GM23338 (cell line): ENCODE data around the gene HDAC9. TPM values are rescaled to one million over a fixed set of nuclear protein-coding genes. Genes with fewer than 3 reads are reported as not detected.

Experiments
- ATAC-seq: fragments of 200-7000 bp; cut with Tn5 transposase; 3 replicates; pipeline ENCODE4 v1.9.1; 2020
- DNase-seq: peaks from one replicate; pipeline ENCODE4 v3.0.0-alpha.2; 2015; ENCODE audit warnings: low spot score
- H2AFZ ChIP-seq: fragments of 200-600 bp; sonication (generic); 2 replicates; pipeline ENCODE4 v1.8.0; 2016; ENCODE audit warnings: antibody characterized with exemption, mild to moderate bottlenecking, moderate library complexity
- H3F3A ChIP-seq: fragments of 200-600 bp; sonication (generic); replicated peaks from 2 replicates; pipeline ENCODE4 v1.8.0; 2017; ENCODE audit warnings: antibody characterized with exemption, mixed run types, low read depth
- H3K27ac ChIP-seq: fragments of 200-600 bp; sonication (generic); 2 replicates; pipeline ENCODE4 v1.6.1; 2016; ENCODE audit warnings: low read depth
- H3K27me3 ChIP-seq: fragments of 200-600 bp; sonication (generic); 2 replicates; pipeline ENCODE4 v1.8.0; 2016; ENCODE audit warnings: mild to moderate bottlenecking, mixed run types, moderate library complexity; ENCODE audit not compliant: insufficient read depth
- H3K36me3 ChIP-seq: fragments of 200-600 bp; sonication (generic); 2 replicates; pipeline ENCODE4 v1.8.0; 2016; ENCODE audit warnings: mild to moderate bottlenecking; ENCODE audit not compliant: insufficient read depth
- H3K4me1 ChIP-seq: fragments of 200-600 bp; sonication (generic); 2 replicates; pipeline ENCODE4 v1.8.0; 2016; ENCODE audit warnings: mild to moderate bottlenecking, moderate library complexity; ENCODE audit not compliant: insufficient read depth
- H3K4me2 ChIP-seq: fragments of 200-600 bp; sonication (generic); 2 replicates; pipeline ENCODE4 v1.7.1; 2017; ENCODE audit warnings: mixed run types
- H3K4me3 ChIP-seq: fragments of 200-600 bp; sonication (generic); 2 replicates; pipeline ENCODE4 v1.6.1; 2016; ENCODE audit warnings: mixed run types
- H3K79me2 ChIP-seq: fragments of 200-600 bp; sonication (generic); replicated peaks from 2 replicates; pipeline ENCODE4 v1.8.0; 2017; ENCODE audit warnings: mild to moderate bottlenecking; ENCODE audit not compliant: insufficient read depth
- H3K9me2 ChIP-seq: fragments of 200-600 bp; sonication (generic); 2 replicates; pipeline ENCODE4 v1.8.0; 2017; ENCODE audit not compliant: insufficient read depth
- H4K20me1 ChIP-seq: fragments of 200-600 bp; sonication (generic); replicated peaks from 2 replicates; pipeline ENCODE4 v1.8.0; 2017; ENCODE audit warnings: mild to moderate bottlenecking; ENCODE audit not compliant: insufficient read depth
- H3K27ac Mint-ChIP-seq: 2 replicates; pipeline ENCODE4 v1.8.0; 2020; ENCODE audit warnings: inconsistent platforms, mild to moderate bottlenecking, moderate library complexity, mixed read lengths
- H3K27me3 Mint-ChIP-seq: 3 replicates; pipeline ENCODE4 v1.8.0; 2022; ENCODE audit warnings: low read depth, mild to moderate bottlenecking, moderate library complexity, mixed read lengths, inconsistent platforms; ENCODE audit not compliant: insufficient read depth, poor library complexity
- H3K36me3 Mint-ChIP-seq: 3 replicates; pipeline ENCODE4 v1.8.0; 2021; ENCODE audit warnings: low read depth, mild to moderate bottlenecking, inconsistent platforms, moderate library complexity, mixed read lengths
- H3K4me1 Mint-ChIP-seq: 3 replicates; pipeline ENCODE4 v1.8.0; 2020; ENCODE audit warnings: mild to moderate bottlenecking, inconsistent platforms, mixed read lengths
- H3K4me3 Mint-ChIP-seq: 3 replicates; pipeline ENCODE4 v1.8.0; 2021; ENCODE audit warnings: moderate library complexity, mild to moderate bottlenecking, inconsistent platforms, mixed read lengths
- H3K9me3 Mint-ChIP-seq: 3 replicates; pipeline ENCODE4 v1.8.0; 2020; ENCODE audit warnings: moderate library complexity, mild to moderate bottlenecking, inconsistent platforms, mixed read lengths
- CREB1 ChIP-seq: fragments of 250-450 bp; sonication (Bioruptor Pico); IDR thresholded peaks from 2 replicates; pipeline ENCODE4 v1.5.0; 2020; ENCODE audit warnings: low read depth, mild to moderate bottlenecking, moderate library complexity
- EZH2 ChIP-seq: fragments of 200-600 bp; sonication (generic); IDR thresholded peaks from one replicate; pipeline ENCODE4 v1.8.0; 2017; ENCODE audit warnings: antibody characterized with exemption, mild to moderate bottlenecking, low read depth; ENCODE audit not compliant: unreplicated experiment
- EZH2phosphoT487 ChIP-seq: fragments of 200-600 bp; sonication (generic); IDR thresholded peaks from one replicate; pipeline ENCODE4 v1.8.1; 2018; ENCODE audit warnings: antibody characterized with exemption; ENCODE audit not compliant: unreplicated experiment
- JUNB ChIP-seq: IDR thresholded peaks from one replicate; pipeline ENCODE4 v1.6.1; 2016; ENCODE audit warnings: antibody characterized with exemption; ENCODE audit not compliant: unreplicated experiment
- NANOG ChIP-seq: IDR thresholded peaks from 2 replicates; pipeline ENCODE4 v1.6.1; 2016; ENCODE audit warnings: antibody characterized with exemption, borderline replicate concordance
- POLR2AphosphoS5 ChIP-seq: IDR thresholded peaks from 2 replicates; pipeline ENCODE4 v1.6.1; 2016; ENCODE audit warnings: antibody characterized with exemption, low read depth
- STAT1 ChIP-seq: IDR thresholded peaks from one replicate; pipeline ENCODE4 v1.6.1; 2016; ENCODE audit warnings: antibody characterized with exemption; ENCODE audit not compliant: unreplicated experiment
- polyA plus RNA-seq: library from polyadenylated mRNA; unstranded; fragments of >200 nt; fragmentation: Nextera tagmentation; extraction: Ambion mirVana; gene quantifications from 2 replicates; pipeline ENCODE4 v1.2.1, GENCODE V29; 2016
- total RNA-seq: library from RNA; depleted of rRNA; stranded (reverse); fragments of >200 nt; shearing (Covaris generic); gene quantifications from 2 replicates; pipeline ENCODE4 v1.2.3, GENCODE V29; 2014
- TF ChIP-seq, protein P1 (sequence below): fragments of 250-450 bp; sonication (Bioruptor Pico); IDR thresholded peaks from 2 replicates; pipeline ENCODE4 v1.5.0; 2020; ENCODE audit warnings: mild to moderate bottlenecking, moderate library complexity
- TF ChIP-seq, protein P2 (sequence below), 2 experiments: fragments of 200-600 bp in 1 of 2; sonication (generic) in 1 of 2; conservative IDR thresholded peaks; 2 replicates each; pipeline versions ENCODE4 v1.5.1 to v1.6.1; 2016 to 2017; ENCODE audit warnings: antibody characterized with exemption in 2 of 2, low read depth in 2 of 2, mild to moderate bottlenecking in 2 of 2, moderate library complexity in 1 of 2
- TF ChIP-seq, protein P3 (sequence below): IDR thresholded peaks from 2 replicates; pipeline ENCODE4 v1.6.1; 2016; ENCODE audit warnings: antibody characterized with exemption
- TF ChIP-seq, protein P4 (sequence below): IDR thresholded peaks from one replicate; pipeline ENCODE4 v1.6.1; 2018; ENCODE audit warnings: antibody characterized with exemption; ENCODE audit not compliant: unreplicated experiment

HDAC9 gene
- total and polyA plus RNA-seq, 2 experiments from 2014 or later = 8.3 to 18.5 TPM

DNA sequence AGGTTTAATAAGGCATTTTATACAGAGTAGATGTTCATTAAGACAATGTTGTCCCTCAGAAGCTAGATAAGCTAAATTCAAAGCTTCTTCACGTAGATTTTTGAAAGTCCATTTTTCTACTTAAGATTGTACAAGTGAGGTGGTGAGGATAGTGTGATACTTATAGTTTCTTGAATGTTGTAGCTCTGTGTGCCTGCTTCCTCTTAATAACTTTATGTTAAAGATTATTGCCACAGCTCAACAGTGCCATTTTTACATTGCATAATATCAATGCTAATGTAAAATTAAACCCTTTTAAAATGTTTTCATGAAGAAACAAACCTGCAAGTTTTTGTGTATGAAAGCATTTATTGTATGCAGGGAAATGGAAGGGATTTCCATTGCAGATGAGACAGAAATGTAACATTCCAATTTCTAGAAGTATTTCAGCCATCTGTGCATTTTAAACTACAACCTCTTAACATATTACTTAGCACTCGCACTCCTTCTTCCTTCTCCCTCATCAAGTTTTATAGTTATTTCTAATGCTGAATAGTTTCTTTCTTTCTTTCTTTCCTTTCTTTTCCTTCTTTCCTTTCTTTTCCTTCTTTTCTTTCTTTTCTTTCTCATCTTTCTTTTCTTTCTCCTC is 409.9 kb downstream of the HDAC9 start:
- Mint-ChIP-seq H3K9me3 (no peaks in the 10 kb centered on the region), H3K4me3 (no peak overlapping the region), H3K4me1 (peaks cover under 1% of the 10 kb centered on the region; the same call in 1 of the 3 replicates), H3K27me3 (no peaks in the 10 kb centered on the region), H3K27ac (no peak overlapping the region), H3K36me3 (no peaks in the 10 kb centered on the region)
- Histone ChIP-seq H3K4me2 (no peak overlapping the region), H3K4me1 (no peaks in the 10 kb centered on the region), H3K79me2 (no peaks in the 10 kb centered on the region), H3K9me2 (no peaks in the 10 kb centered on the region), H3K27me3 (no peaks in the 10 kb centered on the region), H3F3A (no peaks in the 10 kb centered on the region), H4K20me1 (no peaks in the 10 kb centered on the region), H2AFZ (no peak overlapping the region), H3K4me3 (no peak overlapping the region), H3K27ac (no peak overlapping the region), H3K36me3 (no peaks in the 10 kb centered on the region)
- TF ChIP-seq STAT1 = no peak
- TF ChIP-seq, protein P1, sequence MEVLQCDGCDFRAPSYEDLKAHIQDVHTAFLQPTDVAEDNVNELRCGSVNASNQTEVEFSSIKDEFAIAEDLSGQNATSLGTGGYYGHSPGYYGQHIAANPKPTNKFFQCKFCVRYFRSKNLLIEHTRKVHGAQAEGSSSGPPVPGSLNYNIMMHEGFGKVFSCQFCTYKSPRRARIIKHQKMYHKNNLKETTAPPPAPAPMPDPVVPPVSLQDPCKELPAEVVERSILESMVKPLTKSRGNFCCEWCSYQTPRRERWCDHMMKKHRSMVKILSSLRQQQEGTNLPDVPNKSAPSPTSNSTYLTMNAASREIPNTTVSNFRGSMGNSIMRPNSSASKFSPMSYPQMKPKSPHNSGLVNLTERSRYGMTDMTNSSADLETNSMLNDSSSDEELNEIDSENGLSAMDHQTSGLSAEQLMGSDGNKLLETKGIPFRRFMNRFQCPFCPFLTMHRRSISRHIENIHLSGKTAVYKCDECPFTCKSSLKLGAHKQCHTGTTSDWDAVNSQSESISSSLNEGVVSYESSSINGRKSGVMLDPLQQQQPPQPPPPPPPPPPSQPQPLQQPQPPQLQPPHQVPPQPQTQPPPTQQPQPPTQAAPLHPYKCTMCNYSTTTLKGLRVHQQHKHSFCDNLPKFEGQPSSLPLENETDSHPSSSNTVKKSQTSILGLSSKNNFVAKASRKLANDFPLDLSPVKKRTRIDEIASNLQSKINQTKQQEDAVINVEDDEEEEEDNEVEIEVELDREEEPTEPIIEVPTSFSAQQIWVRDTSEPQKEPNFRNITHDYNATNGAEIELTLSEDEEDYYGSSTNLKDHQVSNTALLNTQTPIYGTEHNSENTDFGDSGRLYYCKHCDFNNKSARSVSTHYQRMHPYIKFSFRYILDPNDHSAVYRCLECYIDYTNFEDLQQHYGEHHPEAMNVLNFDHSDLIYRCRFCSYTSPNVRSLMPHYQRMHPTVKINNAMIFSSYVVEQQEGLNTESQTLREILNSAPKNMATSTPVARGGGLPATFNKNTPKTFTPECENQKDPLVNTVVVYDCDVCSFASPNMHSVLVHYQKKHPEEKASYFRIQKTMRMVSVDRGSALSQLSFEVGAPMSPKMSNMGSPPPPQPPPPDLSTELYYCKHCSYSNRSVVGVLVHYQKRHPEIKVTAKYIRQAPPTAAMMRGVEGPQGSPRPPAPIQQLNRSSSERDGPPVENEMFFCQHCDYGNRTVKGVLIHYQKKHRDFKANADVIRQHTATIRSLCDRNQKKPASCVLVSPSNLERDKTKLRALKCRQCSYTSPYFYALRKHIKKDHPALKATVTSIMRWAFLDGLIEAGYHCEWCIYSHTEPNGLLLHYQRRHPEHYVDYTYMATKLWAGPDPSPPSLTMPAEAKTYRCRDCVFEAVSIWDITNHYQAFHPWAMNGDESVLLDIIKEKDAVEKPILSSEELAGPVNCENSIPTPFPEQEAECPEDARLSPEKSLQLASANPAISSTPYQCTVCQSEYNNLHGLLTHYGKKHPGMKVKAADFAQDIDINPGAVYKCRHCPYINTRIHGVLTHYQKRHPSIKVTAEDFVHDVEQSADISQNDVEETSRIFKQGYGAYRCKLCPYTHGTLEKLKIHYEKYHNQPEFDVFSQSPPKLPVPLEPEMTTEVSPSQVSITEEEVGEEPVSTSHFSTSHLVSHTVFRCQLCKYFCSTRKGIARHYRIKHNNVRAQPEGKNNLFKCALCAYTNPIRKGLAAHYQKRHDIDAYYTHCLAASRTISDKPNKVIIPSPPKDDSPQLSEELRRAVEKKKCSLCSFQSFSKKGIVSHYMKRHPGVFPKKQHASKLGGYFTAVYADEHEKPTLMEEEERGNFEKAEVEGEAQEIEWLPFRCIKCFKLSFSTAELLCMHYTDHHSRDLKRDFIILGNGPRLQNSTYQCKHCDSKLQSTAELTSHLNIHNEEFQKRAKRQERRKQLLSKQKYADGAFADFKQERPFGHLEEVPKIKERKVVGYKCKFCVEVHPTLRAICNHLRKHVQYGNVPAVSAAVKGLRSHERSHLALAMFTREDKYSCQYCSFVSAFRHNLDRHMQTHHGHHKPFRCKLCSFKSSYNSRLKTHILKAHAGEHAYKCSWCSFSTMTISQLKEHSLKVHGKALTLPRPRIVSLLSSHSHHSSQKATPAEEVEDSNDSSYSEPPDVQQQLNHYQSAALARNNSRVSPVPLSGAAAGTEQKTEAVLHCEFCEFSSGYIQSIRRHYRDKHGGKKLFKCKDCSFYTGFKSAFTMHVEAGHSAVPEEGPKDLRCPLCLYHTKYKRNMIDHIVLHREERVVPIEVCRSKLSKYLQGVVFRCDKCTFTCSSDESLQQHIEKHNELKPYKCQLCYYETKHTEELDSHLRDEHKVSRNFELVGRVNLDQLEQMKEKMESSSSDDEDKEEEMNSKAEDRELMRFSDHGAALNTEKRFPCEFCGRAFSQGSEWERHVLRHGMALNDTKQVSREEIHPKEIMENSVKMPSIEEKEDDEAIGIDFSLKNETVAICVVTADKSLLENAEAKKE (CRISPR knock-in tag) = no peak
- TF ChIP-seq JUNB = no peak
- no peak for TF ChIP-seq EZH2phosphoT487
- TF ChIP-seq NANOG = no peak
- TF ChIP-seq, protein P2, sequence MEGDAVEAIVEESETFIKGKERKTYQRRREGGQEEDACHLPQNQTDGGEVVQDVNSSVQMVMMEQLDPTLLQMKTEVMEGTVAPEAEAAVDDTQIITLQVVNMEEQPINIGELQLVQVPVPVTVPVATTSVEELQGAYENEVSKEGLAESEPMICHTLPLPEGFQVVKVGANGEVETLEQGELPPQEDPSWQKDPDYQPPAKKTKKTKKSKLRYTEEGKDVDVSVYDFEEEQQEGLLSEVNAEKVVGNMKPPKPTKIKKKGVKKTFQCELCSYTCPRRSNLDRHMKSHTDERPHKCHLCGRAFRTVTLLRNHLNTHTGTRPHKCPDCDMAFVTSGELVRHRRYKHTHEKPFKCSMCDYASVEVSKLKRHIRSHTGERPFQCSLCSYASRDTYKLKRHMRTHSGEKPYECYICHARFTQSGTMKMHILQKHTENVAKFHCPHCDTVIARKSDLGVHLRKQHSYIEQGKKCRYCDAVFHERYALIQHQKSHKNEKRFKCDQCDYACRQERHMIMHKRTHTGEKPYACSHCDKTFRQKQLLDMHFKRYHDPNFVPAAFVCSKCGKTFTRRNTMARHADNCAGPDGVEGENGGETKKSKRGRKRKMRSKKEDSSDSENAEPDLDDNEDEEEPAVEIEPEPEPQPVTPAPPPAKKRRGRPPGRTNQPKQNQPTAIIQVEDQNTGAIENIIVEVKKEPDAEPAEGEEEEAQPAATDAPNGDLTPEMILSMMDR (conservative IDR thresholded peaks at IDR 0.05; ENCODE audit: low read depth in 2 of 2) = no peak
- TF ChIP-seq EZH2 = no peak
- no peak for TF ChIP-seq CREB1 (CRISPR knock-in tag)
- TF ChIP-seq POLR2AphosphoS5 = no peak
- TF ChIP-seq, protein P3, sequence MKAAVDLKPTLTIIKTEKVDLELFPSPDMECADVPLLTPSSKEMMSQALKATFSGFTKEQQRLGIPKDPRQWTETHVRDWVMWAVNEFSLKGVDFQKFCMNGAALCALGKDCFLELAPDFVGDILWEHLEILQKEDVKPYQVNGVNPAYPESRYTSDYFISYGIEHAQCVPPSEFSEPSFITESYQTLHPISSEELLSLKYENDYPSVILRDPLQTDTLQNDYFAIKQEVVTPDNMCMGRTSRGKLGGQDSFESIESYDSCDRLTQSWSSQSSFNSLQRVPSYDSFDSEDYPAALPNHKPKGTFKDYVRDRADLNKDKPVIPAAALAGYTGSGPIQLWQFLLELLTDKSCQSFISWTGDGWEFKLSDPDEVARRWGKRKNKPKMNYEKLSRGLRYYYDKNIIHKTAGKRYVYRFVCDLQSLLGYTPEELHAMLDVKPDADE = no peak
- TF ChIP-seq, protein P4, sequence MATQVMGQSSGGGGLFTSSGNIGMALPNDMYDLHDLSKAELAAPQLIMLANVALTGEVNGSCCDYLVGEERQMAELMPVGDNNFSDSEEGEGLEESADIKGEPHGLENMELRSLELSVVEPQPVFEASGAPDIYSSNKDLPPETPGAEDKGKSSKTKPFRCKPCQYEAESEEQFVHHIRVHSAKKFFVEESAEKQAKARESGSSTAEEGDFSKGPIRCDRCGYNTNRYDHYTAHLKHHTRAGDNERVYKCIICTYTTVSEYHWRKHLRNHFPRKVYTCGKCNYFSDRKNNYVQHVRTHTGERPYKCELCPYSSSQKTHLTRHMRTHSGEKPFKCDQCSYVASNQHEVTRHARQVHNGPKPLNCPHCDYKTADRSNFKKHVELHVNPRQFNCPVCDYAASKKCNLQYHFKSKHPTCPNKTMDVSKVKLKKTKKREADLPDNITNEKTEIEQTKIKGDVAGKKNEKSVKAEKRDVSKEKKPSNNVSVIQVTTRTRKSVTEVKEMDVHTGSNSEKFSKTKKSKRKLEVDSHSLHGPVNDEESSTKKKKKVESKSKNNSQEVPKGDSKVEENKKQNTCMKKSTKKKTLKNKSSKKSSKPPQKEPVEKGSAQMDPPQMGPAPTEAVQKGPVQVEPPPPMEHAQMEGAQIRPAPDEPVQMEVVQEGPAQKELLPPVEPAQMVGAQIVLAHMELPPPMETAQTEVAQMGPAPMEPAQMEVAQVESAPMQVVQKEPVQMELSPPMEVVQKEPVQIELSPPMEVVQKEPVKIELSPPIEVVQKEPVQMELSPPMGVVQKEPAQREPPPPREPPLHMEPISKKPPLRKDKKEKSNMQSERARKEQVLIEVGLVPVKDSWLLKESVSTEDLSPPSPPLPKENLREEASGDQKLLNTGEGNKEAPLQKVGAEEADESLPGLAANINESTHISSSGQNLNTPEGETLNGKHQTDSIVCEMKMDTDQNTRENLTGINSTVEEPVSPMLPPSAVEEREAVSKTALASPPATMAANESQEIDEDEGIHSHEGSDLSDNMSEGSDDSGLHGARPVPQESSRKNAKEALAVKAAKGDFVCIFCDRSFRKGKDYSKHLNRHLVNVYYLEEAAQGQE = no peak
- no peak for DNase-seq
- ATAC-seq = no peak
